HG03039 (cell line): Measurements from ENCODE around the gene ANGPTL8.

Experiments used
- ATAC-seq: cut with Tn5 transposase; IDR thresholded peaks from one replicate; pipeline ENCODE4 v1.9.1; 2021; ENCODE audit warnings: mild to moderate bottlenecking, moderate library complexity; ENCODE audit not compliant: unreplicated experiment

The ANGPTL8 gene

DNA sequence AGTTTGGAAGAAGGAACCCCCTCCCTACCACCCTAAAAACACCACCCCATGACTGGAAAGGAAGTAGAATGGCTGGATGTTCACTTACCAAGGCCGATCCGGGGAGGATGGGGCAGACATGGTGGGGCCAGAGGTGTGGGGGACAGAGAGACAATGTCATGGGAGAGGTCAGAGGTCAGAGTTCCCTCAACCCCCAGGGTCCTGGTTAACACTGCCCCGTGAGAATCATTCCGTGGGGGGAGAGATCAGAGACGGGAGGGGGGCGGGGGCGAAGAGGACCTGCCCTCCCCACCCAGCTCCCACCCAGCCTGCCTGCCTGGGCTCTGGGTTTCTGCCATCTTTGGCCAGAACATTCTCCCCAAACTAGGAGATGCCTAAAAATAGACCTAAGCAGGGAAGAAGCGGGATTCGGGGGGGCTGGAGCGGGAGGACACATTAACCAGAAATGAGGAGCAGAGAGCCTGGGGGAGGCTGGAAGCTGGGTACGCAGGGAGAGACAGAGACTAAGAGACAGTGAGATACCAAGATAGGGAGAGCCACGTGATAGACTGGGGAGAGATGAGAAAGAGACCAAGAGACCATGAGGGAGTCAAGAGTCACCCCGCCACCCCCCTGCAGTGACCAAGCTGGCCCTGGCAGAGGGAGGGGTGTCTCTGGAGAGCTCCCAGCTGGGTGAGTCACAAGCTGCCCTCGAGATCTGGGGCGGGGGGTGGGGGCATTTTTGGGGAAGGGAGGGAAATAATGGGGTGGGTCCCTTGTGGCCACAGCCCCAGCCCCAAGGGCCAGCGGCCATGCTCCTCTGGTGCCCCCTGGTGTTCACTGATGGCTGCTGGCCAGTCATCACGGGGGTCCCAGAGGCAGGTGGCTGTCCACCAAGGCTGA is 36.0 kb upstream of the ANGPTL8 start:
- ATAC-seq, result no peak

DNA sequence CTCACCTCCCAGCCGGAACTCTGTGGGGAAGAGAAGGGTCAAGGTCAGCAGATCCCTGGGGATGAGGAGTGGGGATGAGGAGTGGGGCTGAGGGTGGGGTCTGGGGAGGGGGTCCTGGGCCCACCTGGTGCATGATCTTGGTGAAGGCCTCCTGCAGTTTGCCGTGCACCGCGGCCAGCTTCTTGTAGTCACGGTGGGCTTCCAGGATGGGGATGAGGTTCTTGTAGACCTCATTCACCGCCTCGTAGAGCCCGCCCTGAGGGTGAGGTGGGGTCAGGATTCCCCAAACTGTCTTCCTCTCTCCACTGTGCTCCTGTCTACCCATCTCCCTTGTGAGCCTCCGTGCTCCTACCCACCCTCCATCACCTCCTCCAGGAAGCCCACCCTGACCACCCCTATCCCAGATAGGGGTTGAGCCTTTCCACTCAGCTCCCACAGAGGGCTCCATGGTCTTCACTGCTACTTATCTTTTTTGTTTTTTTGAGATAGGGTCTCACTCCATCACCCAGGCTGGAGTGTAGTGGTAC is 35.3 kb upstream of the ANGPTL8 start:
- no peak for ATAC-seq

DNA sequence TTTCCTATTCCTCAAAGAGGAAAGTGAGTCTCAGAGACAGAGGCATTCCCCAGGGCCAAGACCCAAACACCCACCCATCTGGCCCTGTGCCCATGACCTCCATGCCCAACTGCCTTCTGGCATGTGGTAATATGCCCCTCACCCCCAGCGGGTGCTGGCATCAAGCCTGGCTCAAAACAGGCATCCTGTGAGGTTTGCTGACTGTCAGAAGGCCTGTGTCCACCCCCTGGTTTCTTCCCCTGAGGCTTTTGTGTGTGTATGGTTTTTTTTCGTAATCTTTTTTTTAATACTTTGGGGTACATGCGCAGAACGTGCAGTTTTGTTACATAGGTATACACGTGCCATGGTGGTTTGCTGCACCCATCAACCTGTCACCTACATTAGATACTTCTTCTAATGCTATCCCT is 34.5 kb upstream of the ANGPTL8 start:
- ATAC-seq, result no peak

DNA sequence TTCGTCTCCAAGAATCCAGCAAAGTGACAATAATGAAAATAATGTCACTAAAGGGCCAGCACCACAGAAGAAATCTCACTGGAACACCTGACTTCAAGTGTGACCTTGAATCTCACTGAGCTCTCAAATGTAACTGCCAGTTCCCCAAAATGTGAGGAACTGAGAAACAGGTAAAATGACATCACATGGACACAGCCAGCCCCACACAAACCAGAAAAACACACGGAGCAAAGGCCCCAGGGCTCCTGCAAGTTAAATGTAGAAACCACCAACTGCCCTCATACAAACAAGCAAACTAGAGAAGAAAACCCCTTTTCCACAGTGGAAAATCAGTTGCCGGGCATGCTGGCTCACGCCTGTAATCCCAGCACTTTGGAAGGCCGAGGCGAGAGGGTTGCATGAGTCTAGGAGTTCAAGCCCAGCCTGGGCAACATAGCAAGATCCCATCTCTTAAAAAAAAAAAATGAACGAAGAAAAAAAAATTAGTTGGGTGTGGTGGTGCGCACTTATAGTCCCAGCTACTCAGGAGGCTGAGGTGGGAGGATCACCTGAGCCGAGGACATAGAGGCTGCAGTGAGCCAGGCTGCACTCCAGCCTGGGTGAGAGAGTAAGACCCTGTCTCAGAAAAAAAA is 33.4 kb upstream of the ANGPTL8 start:
- ATAC-seq, result no peak

DNA sequence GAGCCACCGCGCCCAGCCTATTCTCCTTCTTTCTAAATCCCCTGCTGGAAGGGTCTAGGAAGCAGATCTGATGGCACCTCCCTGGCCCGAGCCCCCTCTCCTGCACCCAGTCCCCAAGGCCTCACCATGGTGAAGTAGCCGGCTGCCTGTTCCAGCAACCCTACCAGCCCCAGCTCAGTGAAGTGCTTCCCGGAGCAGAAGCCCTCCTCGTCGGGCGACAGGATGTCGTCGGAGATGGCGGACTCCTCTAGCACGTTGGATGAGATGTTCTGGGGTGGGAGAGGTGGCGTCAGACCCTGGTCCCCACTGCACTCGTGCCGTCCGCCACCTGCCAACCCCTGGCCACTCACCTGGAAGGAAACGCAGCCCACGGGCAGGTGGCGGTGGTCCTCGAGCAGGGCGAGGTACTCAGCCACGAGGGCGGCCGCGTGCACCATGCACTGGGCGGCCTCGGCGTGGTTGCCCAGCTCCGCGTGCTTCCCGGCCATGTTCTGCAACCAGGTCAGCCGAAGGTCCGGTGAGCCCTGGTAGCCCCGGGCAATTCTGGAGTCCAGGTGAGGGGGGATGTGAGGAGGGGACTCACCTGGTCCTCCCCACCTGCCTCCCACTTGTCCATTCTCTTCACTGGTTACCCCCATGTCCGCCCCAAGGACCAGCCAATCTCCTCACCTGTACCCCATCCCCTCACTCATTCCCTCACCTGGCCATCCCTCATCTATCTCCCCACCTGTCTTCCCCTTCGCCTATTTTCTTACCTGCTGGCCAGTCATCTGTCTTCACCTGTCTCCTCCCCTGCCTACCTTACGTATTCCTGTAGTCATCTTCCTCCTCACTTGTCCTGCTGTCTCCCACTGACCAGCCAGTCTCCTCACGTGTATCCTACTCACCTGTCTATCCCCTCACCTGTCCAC is 30.6 kb upstream of the ANGPTL8 start:
- ATAC-seq, result no peak

GRCh38 chr19:11209839-11210655 is 29.4 kb upstream of the ANGPTL8 start:
- no peak for ATAC-seq

DNA sequence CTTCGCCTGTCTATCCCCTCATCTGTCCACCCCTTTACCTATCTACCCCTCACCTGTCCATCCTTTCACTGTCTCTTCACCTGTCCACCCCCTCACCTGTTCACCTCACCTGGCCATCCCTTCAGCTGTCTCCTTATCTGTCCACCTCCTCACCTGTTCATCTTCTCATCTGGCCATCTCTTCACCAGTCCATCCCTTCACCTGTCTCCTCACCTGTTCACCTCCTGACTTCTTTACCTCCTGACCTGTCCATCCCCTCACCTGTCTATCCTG is 28.8 kb upstream of the ANGPTL8 start:
- no peak for ATAC-seq

DNA sequence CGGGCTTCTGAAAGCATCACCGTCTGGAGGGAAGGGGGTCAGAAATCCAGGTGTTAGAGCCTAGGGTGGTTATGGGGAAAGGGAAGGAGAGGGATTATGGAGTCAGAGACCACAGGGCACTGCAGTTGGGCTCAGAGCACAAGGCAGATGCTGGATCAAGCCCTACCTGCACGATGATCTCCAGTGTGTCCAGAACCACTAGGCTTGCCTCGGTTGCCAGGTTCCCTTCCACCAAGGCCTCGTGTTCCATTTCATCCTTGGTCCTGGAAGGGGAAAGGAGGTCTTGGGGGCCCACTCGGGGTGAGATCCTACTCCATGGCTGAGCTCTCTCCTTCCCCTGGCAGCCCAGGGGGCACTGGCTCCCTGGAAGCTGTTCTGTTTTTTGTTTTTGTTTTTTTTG is 25.0 kb upstream of the ANGPTL8 start:
- ATAC-seq, result no peak

DNA sequence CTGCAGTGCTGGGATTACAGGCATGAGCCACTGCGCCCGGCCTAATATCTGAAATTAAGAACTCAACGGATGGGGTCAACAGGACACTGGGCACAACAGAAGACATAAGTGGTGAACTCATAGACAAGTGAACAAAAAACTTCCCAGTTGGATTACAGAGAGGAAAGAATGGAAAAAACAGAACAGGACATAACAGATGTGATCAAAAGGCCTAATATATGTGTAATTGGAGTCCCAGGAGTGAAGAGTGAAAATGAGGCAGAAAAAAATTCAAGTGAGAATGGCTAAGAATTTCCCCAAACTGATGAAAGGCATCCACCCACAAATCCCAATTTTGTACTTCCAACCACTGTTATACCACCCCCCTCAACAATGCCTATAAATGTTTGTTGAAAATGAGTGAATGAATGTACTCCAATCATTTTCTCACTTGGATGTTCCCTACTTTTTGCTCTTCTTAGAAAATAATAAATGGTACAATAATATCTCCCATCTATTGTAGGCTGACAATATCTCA is 18.3 kb upstream of the ANGPTL8 start:
- ATAC-seq, result no peak

- ATAC-seq, result no peak
These were observed 16.2 kb upstream of the ANGPTL8 start for GRCh38 chr19:11223200-11223599.

- ATAC-seq, result no peak
These were observed 15.0 kb upstream of the ANGPTL8 start for GRCh38 chr19:11224429-11224828.

DNA sequence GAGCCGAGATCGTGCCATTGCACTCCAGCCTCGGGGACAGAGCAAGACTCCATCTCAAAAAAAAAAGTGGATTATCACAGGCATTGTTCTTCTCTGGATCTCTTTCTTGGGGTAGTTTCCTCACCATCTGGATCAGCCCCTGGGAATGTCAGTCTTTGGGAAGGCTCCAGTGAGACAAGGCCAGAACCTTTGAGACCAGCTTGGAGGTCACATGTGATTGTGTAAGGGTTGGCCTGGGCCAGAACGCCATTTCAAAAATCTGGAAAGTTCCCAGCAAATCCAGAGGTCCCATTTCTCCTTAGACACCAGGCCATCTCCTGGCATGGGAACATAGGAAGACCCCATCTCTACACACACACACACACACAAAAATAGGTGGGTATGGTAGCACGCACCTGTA is 14.2 kb upstream of the ANGPTL8 start:
- ATAC-seq, result no peak

DNA sequence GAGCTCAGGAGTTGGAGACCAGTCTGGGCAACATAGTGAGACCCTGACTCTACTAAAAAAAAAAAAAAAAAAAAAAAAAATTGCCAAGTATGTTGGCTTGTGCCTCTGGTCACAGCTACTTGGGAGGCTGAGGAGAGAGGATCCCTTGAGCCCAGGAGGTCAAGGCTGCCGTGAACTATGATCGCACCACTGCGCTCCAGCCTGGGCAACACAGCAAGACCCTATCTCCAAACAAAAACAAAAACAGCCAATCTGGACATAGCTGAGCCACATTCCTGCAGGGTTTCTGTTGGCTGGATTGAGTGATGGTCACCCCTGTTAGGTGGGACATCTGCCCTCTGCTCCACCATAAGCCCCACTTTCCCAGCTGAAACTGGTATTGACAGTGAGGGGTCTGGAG is 13.6 kb upstream of the ANGPTL8 start:
- ATAC-seq, result no peak

GRCh38 chr19:11226716-11227166 is 12.7 kb upstream of the ANGPTL8 start:
- no peak for ATAC-seq

DNA sequence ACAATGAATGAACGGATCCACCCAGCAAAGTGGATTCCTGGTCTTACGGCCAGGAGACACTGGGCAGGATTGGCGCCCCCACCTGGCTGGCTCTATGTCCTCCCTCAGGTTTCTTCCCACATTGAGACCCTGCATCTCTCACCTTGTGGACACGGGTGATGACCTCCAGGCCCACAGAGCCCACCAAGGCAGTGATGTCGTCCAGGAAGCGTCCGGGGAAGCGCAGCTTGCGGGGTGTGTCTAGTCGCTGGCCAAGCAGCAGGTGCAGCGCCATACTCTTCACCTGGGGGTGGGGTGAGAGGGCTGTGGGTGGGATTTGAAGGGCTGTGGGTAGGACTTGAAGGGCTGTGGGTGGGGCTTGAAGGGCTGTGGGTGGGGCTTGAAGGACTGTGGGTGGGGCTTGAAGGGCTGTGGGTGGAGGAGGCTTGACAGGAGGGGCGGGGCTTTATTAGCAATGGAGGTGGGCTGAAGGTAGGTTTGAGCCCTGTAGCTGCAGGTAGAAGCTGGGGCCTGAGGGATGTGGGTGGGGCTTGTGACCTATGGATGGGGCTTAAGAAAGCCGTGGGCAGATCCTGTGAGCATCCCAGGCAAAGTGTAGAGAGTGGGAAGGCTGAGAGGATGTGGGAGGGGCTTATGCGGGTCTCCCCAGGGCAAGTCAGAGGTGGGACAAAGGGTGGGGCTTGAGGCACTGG is 12.1 kb upstream of the ANGPTL8 start:
- ATAC-seq, result no peak

DNA sequence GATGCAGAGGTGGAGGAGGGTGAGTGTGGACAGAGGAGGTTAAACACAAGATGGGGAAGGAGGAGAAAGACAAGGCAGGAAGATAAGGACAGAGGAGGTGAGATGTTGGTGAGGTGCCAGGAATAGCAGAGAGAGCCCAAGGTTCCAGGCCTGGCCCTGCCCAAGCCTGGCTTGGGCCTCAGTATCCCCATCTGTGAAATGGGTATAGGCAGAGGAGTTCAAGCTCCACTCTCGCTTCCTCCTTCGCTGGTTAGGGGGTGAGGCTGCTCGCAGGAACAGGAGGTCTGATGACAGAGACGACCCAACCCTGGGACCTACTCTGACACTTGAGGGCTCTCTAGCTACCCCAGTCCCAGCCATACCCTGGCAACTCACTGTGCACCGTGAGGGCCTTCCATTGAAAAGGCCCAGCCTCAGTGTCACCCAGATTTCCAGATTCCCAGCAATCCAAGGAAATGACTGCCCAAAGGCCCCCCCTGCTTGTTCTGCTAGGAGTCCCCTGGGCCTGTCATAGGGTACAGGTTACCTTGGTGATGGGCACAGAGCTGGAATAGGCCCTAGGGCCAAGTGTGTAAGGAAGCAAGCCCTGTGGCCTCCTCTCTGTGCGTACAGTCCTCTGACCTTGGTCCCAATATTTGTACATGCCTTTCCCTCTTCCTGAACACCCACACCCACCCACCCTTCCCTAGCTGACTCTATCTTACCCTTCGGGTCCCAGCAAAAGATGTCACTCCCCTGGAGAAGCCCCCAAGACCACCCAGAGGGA is 8.6 kb upstream of the ANGPTL8 start:
- no peak for ATAC-seq

DNA sequence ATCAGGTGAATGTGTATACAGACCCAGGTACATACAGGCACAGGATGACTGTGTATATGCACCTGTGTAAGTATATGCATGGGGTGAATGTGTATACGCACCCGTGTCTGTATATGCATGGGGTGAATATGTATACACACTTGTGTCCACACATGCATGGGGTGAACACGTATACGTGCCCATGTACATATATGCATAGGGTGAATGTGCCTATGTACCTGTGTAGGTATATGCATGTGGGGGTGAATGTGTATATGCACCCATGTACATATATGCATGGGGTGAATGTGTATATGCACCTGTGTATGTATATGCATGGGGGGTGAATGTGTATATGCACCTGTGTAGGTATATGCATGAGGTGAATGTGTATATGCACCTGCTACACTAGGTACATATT is 6.9 kb upstream of the ANGPTL8 start:
- ATAC-seq, result no peak

DNA sequence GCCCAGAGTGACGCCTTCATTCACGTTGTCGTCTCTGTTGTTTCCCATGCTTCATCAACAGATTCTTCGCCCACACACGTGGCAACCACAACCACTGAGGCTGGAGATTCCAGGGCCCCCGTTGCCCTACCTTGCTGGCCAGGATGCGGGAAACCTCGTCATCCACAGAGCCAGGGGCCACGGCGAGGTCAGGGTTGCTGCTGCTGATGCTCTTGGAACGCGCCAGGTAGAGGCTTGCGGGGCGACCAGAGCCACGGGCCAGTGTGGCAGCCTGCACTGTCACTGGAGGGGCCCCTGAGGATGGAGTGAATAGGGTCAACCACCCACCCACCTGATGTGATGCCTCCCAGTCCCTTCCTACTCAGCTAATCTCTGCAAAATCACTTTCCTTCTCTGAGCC is 6.3 kb upstream of the ANGPTL8 start:
- no peak for ATAC-seq

DNA sequence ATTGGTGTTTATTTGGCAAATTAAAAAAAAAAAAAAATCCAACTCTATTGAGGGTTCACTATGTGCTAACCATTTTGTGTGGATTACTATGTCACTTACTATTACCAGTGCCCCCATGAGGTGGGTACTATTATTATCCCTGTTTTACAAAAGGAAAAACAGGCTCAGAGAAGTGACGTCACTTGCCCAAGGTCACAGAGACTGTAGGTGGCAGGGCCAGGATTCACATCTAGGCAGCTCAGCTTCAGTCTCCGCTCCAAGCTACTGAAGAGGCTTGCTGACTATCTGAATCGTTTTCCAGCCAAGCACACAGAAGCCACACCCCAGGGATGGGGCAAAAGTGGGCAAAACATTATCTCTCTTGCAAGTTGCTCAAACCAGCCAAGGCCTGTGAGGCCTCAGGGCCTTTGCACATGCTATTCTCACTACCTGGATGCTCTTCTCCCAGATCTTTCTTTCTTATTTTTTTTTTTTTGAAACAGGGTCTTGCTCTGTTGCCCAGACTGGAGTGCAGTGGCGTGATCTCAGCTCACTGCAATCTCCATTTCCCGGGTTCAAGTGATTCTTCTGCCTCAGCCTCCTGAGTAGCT is 4.8 kb upstream of the ANGPTL8 start:
- ATAC-seq, result no peak
